Measurements from ENCODE around the gene PLAC1.

The PLAC1 gene

DNA sequence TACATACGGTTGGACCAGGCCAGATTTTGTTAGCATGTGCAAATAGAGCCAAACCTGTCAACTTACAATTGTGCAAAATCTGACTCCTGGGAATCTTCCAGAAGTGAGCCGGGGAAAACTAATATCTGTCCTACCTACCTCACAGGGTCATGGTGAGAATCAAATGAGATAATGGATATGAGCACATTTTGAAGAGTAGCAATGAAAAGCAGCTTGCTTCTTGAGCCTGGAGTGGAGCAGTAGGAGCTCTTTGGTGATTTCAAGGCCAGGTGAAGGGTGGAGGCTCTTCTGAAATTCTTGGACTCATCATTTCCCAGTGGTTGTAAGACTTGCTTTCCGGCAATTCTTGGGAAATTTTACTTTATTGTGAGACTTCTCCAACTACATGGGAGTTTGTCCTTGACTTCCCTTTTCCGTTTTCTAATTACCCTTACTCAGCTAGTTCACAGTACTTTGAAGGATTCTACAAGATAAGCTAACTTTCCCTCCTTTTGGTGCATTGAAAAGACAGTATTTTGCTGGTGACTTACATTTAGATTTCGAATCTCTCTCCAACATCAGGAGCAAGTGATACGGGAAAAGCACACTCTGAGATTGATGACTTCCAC is 12.2 kb downstream of the PLAC1 start:
- DNase-seq (ENCODE audit: low read depth): no peak
- TF ChIP-seq, protein P1, sequence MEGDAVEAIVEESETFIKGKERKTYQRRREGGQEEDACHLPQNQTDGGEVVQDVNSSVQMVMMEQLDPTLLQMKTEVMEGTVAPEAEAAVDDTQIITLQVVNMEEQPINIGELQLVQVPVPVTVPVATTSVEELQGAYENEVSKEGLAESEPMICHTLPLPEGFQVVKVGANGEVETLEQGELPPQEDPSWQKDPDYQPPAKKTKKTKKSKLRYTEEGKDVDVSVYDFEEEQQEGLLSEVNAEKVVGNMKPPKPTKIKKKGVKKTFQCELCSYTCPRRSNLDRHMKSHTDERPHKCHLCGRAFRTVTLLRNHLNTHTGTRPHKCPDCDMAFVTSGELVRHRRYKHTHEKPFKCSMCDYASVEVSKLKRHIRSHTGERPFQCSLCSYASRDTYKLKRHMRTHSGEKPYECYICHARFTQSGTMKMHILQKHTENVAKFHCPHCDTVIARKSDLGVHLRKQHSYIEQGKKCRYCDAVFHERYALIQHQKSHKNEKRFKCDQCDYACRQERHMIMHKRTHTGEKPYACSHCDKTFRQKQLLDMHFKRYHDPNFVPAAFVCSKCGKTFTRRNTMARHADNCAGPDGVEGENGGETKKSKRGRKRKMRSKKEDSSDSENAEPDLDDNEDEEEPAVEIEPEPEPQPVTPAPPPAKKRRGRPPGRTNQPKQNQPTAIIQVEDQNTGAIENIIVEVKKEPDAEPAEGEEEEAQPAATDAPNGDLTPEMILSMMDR (conservative IDR thresholded peaks at IDR 0.05; ENCODE audit: low read depth, low read length): no peak
- H3K4me3 ChIP-seq (ENCODE audit: low read length): no peak overlapping the region

DNA sequence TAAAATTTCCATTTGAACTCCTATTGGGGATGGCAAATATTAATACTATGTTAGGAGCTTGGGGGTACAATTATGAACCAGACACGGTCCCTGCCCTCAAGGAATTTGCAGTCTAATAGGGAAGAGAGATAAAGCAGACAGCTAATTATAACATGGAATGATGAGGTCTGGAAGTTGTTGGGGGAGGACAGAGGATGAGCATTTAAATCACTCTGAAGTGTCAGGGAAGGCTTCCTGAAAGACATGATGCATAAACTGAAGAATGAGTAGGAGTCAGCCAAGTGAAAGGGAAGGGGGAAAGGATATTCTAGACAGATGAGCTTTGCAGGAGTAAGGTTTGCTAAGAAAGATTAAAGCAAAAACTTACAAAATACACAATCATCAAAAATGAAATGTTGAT is 15.9 kb downstream of the PLAC1 start:
- DNase-seq (ENCODE audit: low read depth): no peak
- TF ChIP-seq, protein P1 (conservative IDR thresholded peaks at IDR 0.05; ENCODE audit: low read depth, low read length): no peak
- H3K4me3 ChIP-seq (ENCODE audit: low read length): no peak overlapping the region

DNA sequence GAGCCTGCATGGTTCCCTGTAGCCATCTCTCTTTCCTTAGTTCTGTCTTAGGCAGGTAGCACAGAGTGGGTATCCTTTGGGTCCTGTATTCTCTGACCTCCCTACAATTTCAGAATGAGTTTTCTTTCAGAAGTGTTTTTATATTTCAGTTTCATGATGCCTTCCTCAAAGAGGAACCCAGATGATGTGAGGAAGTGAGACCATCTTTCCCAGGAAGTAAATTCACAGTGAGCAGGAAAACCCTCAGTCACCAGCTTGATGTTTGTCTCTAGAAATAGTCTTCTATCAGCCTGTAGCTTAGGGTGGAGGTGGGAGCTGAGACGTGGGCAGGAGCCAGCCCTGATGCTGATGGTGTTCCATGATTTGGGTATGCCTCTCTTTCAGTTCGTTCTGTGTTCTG is 16.9 kb downstream of the PLAC1 start:
- DNase-seq (ENCODE audit: low read depth): no peak
- TF ChIP-seq, protein P1 (conservative IDR thresholded peaks at IDR 0.05; ENCODE audit: low read depth, low read length): no peak
- H3K4me3 ChIP-seq (ENCODE audit: low read length): no peak overlapping the region

DNA sequence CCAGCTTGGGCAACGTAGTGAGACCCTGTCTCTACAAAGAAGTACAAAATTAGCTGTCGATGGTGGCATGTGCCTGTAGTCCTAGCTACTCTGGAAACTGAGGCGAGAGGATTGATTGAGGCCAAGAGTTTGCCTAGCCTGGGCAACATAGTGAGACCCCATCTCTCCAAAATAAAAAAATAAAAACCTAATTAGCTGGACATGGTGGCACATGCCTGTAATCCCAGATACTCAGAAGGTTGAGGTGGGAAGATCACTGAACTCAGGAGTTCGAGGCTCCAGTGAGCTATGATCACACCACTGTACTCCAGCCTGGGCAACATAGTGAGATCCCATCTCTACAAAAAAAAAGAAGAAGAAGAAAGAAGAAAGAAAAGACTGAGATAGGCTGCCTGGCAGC is 17.4 kb downstream of the PLAC1 start:
- TF ChIP-seq, protein P1 (conservative IDR thresholded peaks at IDR 0.05; ENCODE audit: low read depth, low read length): no peak

DNA sequence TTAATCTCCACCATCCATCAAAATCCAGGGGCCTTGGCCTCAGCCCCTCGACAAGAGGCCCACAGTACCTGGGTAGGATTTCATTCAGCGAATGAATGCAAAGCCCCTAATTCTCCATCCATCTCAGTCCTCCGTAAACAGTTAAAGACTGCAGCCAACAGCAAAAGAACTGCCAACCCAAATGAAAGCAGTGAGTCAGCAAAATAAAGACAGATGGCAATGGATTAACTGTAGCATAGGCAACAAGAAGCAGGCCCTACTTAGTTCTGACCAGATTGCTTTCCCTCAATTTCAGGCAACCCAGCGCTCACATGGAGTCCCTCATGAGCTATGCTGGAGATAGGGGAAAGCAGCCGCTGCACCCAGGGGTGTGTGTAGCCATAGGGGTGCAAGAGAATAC is 21.4 kb downstream of the PLAC1 start:
- DNase-seq (ENCODE audit: low read depth): no peak

More for the DNA sequence above, 17.4 kb downstream of the PLAC1 start:
- H3K4me3 ChIP-seq (ENCODE audit: low read length): no peak overlapping the region
- no peak for DNase-seq (ENCODE audit: low read depth)

DNA sequence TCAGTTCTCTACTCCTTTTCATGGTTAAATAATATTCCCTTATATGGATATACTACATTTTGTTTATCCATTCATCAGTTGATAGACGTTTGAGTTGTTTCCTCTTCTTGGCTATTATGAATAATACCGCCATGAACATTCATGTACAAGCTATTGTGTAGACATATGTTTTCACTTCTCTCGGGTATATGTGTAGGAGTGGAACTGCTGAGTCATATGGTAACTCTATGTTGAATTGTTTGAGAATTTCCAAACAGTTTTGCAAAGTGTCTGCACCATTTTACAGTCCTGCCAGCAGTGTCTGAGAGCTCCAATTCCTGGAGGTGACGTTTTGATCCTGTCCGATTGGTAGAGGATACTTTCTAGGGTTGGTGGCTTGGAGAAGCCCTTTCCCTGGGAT is 23.6 kb downstream of the PLAC1 start:
- H3K4me3 ChIP-seq (ENCODE audit: low read length): no peak overlapping the region
- TF ChIP-seq, protein P1 (conservative IDR thresholded peaks at IDR 0.05; ENCODE audit: low read depth, low read length): no peak
- no peak for DNase-seq (ENCODE audit: low read depth)

More for the DNA sequence above, 21.4 kb downstream of the PLAC1 start:
- no peak overlapping the region for H3K4me3 ChIP-seq (ENCODE audit: low read length)
- TF ChIP-seq, protein P1 (conservative IDR thresholded peaks at IDR 0.05; ENCODE audit: low read depth, low read length): no peak

DNA sequence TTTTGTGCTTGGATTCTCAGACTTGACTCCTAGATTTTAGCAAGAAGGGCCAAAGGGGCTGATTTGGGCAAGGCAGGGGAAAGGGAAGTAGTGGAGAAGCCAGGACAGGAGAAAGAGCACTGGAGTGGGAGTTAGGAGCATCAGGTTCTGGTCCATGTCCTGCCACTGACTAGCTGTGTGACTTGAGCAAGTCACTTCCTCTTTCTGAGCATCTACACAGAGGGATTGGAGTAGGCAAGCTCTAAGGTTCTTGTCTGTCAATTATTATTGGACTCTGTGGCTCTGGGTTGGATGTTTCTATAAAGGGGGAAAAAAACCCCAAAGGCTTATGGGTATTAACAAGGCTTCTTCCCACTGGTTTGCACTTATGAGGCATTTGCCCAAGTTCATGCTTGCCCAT is 24.4 kb downstream of the PLAC1 start:
- H3K4me3 ChIP-seq (ENCODE audit: low read length): no peak overlapping the region
- no peak for DNase-seq (ENCODE audit: low read depth)
- TF ChIP-seq, protein P1 (conservative IDR thresholded peaks at IDR 0.05; ENCODE audit: low read depth, low read length): no peak
